ENCODE measurements around the gene ERCC3. TPM values are rescaled to one million over a fixed set of nuclear protein-coding genes. Genes with fewer than 3 reads are reported as not detected.

The ERCC3 gene
- total and polyA plus RNA-seq, 2 of the 13 experiments (the other 11 are each of a cell fraction or from before 2014, with no cell fraction given): 49.7 to 64.6 TPM

- TF ChIP-seq ZNF687 (CRISPR knock-in tag; IDR thresholded peaks at IDR 0.05) (peak; percentile 98), CHD4 (IDR thresholded peaks at IDR 0.05; ENCODE audit: borderline replicate concordance, low read length) (no peak), GZF1 (CRISPR knock-in tag; IDR thresholded peaks at IDR 0.05) (peak; percentile 67), ATF1 (CRISPR knock-in tag; IDR thresholded peaks at IDR 0.05) (no peak), ATF7 (IDR thresholded peaks at IDR 0.05) (no peak), ATF7 (CRISPR knock-in tag; IDR thresholded peaks at IDR 0.05) (no peak; the same call in 1 of the 2 replicates), MAX (IDR thresholded peaks at IDR 0.05) (peak; percentile 87), CERS6 (CRISPR knock-in tag; IDR thresholded peaks at IDR 0.05) (no peak), KDM1A (CRISPR knock-in tag; IDR thresholded peaks at IDR 0.05) (no peak), SIX1 (CRISPR knock-in tag; IDR thresholded peaks at IDR 0.05; ENCODE audit: borderline replicate concordance) (no peak; the same call in 1 of the 2 replicates), ZBTB3 (CRISPR knock-in tag; IDR thresholded peaks at IDR 0.05; ENCODE audit: borderline replicate concordance, low read depth) (0 out of 2 replicates have a peak, but pooled peaks have one; percentile 35), PAF1 (CRISPR knock-in tag; IDR thresholded peaks at IDR 0.05) (no peak), ZBTB44 (CRISPR knock-in tag; IDR thresholded peaks at IDR 0.05) (no peak; the same call in 1 of the 2 replicates), ZNF468 (CRISPR knock-in tag; IDR thresholded peaks at IDR 0.05) (no peak), ARHGAP35 (CRISPR knock-in tag; IDR thresholded peaks at IDR 0.05; ENCODE audit: borderline replicate concordance) (peak; percentile 98), FOXJ3 (CRISPR knock-in tag; IDR thresholded peaks at IDR 0.05; ENCODE audit: borderline replicate concordance) (peak; percentile 51; the same call in 1 of the 2 replicates), NR2F6 (IDR thresholded peaks at IDR 0.05) (peak; percentile 28; the same call in 1 of the 2 replicates), NR2F6 (CRISPR knock-in tag; IDR thresholded peaks at IDR 0.05) (peak; percentile 47), IRF2 (CRISPR knock-in tag; IDR thresholded peaks at IDR 0.05) (peak; percentile 84), ZNF773 (CRISPR knock-in tag; IDR thresholded peaks at IDR 0.05; ENCODE audit: borderline replicate concordance) (no peak), MYPOP (CRISPR knock-in tag; IDR thresholded peaks at IDR 0.05) (peak; percentile 70), RAD21 (CRISPR knock-in tag; IDR thresholded peaks at IDR 0.05) (peak; percentile 73), SPEN (CRISPR knock-in tag; IDR thresholded peaks at IDR 0.05; ENCODE audit: low read depth) (peak; percentile 98)
Observed at GRCh38 chr2:127293748-127294562, at the start of gene ERCC3 (continued).
